Measurements from ENCODE around the gene TPM2.

DNA sequence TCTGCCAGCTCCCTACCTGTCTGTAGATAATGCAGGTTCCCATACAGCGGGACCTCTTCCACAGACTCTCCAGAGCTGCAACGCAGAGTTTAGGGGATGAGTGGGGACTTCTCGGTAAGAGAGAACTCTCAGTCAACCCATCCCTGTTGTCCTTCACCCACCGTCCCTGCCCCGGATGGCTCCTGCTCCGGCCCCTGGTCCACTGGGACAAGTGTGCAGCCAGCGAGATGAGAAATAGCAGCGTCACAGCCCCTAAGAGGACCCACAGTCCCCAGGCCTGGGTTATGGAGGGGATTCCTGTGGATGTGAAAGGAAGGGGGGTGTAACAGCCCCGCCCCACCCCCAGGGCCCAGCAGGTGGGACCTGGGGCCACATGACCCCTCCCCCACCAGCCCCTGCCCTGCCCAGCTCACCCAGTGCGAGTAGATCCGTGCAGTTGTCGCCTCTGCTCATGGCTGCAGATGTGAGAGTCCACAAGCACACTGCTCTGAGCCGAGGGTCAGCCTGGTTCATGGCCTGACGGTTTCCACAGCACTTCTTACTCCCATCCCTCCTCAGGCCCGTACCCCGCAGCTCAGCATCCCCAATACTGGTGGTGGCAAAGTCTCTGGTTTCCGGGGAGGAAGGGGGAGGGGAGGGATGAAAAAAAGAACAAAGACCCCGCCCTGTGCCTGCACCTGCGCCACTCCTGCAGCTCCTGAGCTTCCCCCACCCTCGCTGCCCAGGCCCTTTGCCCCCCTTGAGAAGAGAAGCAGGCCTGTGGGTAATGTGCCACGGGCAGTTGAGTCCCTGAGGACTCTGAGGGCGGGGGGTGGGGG, 39.2 kb downstream of the TPM2 start, which contains the start of gene SIT1:
- TF ChIP-seq, protein P1, sequence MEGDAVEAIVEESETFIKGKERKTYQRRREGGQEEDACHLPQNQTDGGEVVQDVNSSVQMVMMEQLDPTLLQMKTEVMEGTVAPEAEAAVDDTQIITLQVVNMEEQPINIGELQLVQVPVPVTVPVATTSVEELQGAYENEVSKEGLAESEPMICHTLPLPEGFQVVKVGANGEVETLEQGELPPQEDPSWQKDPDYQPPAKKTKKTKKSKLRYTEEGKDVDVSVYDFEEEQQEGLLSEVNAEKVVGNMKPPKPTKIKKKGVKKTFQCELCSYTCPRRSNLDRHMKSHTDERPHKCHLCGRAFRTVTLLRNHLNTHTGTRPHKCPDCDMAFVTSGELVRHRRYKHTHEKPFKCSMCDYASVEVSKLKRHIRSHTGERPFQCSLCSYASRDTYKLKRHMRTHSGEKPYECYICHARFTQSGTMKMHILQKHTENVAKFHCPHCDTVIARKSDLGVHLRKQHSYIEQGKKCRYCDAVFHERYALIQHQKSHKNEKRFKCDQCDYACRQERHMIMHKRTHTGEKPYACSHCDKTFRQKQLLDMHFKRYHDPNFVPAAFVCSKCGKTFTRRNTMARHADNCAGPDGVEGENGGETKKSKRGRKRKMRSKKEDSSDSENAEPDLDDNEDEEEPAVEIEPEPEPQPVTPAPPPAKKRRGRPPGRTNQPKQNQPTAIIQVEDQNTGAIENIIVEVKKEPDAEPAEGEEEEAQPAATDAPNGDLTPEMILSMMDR (IDR thresholded peaks at IDR 0.05) = no peak
- TF ChIP-seq POLR2A (IDR thresholded peaks at IDR 0.05) = no peak
- no peak for TF ChIP-seq POLR2AphosphoS5 (IDR thresholded peaks at IDR 0.05)
